Measurements from ENCODE around the gene ST14.

GRCh38 chr11:130114281-130114680 lies 45.3 kb upstream of the ST14 start:
- no peak for TF ChIP-seq MAX (IDR thresholded peaks at IDR 0.05; ENCODE audit: insufficient read depth, insufficient read length)
- no peak for TF ChIP-seq CTCF (IDR thresholded peaks at IDR 0.05; ENCODE audit: extremely low read depth in 1 of 2, insufficient read depth in 1 of 2, low read depth in 1 of 2, low read length in 2 of 2)
- no peak for TF ChIP-seq FOS (IDR thresholded peaks at IDR 0.05; ENCODE audit: borderline replicate concordance, insufficient read depth, low read length)
- no peak for TF ChIP-seq EZH2 (IDR thresholded peaks at IDR 0.05; ENCODE audit: borderline replicate concordance, low read depth, low read length, severe bottlenecking)
